ENCODE data around the gene CALM1. TPM values are rescaled to one million over a fixed set of nuclear protein-coding genes. Genes with fewer than 3 reads are reported as not detected.
A peak's percentile ranks its signal among the peaks of the same experiment; 100 is the strongest.

The CALM1 gene
- total RNA-seq, 1 experiment from 2014 or later, result 122 TPM

DNA sequence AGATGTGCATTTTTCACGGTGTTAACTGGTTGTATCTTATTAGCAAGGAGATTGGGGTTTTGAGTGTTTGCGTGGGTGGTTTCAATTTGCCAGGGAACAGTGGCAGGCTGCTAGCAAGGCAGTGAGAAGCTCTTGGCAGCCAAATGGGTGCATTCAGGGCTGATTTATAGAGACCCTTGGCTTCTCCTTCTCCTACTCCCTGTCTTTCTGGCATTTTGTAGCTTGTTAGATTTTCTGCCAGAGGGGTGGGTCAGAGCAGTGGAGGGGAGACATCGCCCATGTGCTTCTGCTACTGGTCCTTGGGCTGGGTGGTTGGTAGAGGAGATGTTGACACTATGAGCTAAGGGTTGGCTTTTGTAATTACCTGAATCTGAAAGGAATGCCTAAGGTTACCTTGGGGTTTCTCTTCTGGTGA is 9.6 kb downstream of the CALM1 start:
- intact Hi-C loops (cut with micrococcal nuclease), result no loop called here

DNA sequence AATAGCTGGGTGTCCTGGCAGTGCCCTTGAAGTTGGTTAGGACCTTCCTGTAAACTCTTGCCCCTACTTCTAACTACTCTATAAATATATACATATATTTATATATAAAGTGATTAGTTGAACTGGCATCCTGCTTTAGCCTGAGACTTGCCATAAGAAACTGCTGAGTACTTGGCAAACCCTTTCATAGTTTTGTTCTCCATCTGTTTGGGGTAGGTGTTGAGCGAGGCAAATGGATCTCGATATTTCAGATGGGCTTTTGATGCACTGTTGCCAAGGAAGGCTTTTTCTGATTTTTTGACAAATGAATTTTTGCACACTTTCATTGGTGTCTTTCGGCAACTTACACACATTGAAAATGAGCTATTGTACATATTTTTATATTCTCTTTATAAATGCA is 10.4 kb downstream of the CALM1 start:
- no peaks in the 10 kb centered on the region for H3K9me3 Mint-ChIP-seq (ENCODE audit: unreplicated experiment)
- H3K4me1 Mint-ChIP-seq (ENCODE audit: insufficient read depth, unreplicated experiment), result peaks cover 6% of the 10 kb centered on the region
- POLR2A ChIA-PET, result interaction anchor here (0.9 to 1.1 kb wide), 2 partner anchors 10 to 12 kb away, joined by 3 read pairs; partner anchors contain the start of gene CALM1
- intact Hi-C loops (cut with micrococcal nuclease), result no loop called here
- no peak overlapping the region for H3K27ac Mint-ChIP-seq (ENCODE audit: low read depth, unreplicated experiment)
- no peak for DNase-seq (ENCODE audit: unreplicated experiment)
- no TSS peak for BruUV-seq (replicated peaks)
- H3K27me3 Mint-ChIP-seq (ENCODE audit: insufficient read depth, unreplicated experiment), result no peaks in the 10 kb centered on the region
- peaks cover 40% of the 10 kb centered on the region for H3K36me3 Mint-ChIP-seq (ENCODE audit: insufficient read depth, unreplicated experiment)
- H3K4me3 Mint-ChIP-seq (ENCODE audit: unreplicated experiment), result no peak overlapping the region
- CTCF ChIA-PET, result interaction anchor here (0.6 to 10.0 kb wide), 3 partner anchors 17 to 293 kb away, joined by 3 to 158 read pairs (median 3); no protein-coding TSS in a partner anchor
- TF ChIP-seq, protein P1, sequence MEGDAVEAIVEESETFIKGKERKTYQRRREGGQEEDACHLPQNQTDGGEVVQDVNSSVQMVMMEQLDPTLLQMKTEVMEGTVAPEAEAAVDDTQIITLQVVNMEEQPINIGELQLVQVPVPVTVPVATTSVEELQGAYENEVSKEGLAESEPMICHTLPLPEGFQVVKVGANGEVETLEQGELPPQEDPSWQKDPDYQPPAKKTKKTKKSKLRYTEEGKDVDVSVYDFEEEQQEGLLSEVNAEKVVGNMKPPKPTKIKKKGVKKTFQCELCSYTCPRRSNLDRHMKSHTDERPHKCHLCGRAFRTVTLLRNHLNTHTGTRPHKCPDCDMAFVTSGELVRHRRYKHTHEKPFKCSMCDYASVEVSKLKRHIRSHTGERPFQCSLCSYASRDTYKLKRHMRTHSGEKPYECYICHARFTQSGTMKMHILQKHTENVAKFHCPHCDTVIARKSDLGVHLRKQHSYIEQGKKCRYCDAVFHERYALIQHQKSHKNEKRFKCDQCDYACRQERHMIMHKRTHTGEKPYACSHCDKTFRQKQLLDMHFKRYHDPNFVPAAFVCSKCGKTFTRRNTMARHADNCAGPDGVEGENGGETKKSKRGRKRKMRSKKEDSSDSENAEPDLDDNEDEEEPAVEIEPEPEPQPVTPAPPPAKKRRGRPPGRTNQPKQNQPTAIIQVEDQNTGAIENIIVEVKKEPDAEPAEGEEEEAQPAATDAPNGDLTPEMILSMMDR (IDR thresholded peaks at IDR 0.05; ENCODE audit: unreplicated experiment), result no peak

More for the DNA sequence above, 9.6 kb downstream of the CALM1 start:
- CTCF ChIA-PET, result interaction anchor here (0.5 to 10.0 kb wide), 2 partner anchors 24 to 294 kb away, joined by 4 to 158 read pairs; no protein-coding TSS in a partner anchor
- POLR2A ChIA-PET, result interaction anchor here (0.8 kb wide), 1 partner anchor 10 kb away, joined by 3 read pairs; no protein-coding TSS in a partner anchor
- no TSS peak for BruUV-seq (replicated peaks)
- Mint-ChIP-seq H3K36me3 (ENCODE audit: insufficient read depth, unreplicated experiment) (peaks cover 48% of the 10 kb centered on the region), H3K9me3 (ENCODE audit: unreplicated experiment) (no peaks in the 10 kb centered on the region), H3K27me3 (ENCODE audit: insufficient read depth, unreplicated experiment) (no peaks in the 10 kb centered on the region), H3K4me1 (ENCODE audit: insufficient read depth, unreplicated experiment) (peaks cover 11% of the 10 kb centered on the region), H3K27ac (ENCODE audit: low read depth, unreplicated experiment) (no peak overlapping the region), H3K4me3 (ENCODE audit: unreplicated experiment) (no peak overlapping the region)
- no peak for DNase-seq (ENCODE audit: unreplicated experiment)
- TF ChIP-seq, protein P1 (IDR thresholded peaks at IDR 0.05; ENCODE audit: unreplicated experiment), result no peak

DNA sequence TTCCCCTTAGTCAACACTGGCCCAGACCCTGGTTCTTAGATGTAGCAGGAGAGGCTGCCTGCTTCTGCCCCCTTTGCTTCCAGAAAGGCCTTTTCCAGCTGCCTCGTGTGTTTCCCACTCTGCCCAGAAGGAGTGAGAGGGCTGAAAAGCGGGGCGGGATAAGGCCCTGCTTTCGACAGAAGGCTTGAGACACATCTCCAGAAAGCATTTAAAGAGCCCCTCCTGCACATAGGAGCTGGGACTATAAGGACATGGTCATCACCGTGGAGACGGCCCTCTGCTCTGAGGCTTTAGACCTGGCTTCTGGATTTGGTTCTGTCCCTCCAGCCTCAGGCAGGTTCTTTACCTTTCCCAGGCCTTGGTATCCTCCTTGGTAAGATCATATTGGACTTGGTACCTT is 11.9 kb downstream of the CALM1 start:
- Mint-ChIP-seq H3K27ac (ENCODE audit: low read depth, unreplicated experiment) (peak overlapping the region; percentile 49), H3K36me3 (ENCODE audit: insufficient read depth, unreplicated experiment) (peaks cover 25% of the 10 kb centered on the region), H3K4me1 (ENCODE audit: insufficient read depth, unreplicated experiment) (peaks cover 6% of the 10 kb centered on the region), H3K4me3 (ENCODE audit: unreplicated experiment) (no peak overlapping the region), H3K27me3 (ENCODE audit: insufficient read depth, unreplicated experiment) (no peaks in the 10 kb centered on the region), H3K9me3 (ENCODE audit: unreplicated experiment) (no peaks in the 10 kb centered on the region)
- intact Hi-C loops (cut with micrococcal nuclease), result no loop called here
- CTCF ChIA-PET, result interaction anchor here (0.6 to 1.4 kb wide), 6 partner anchors 9 to 288 kb away, joined by 3 to 6 read pairs (median 4); no protein-coding TSS in a partner anchor
- POLR2A ChIA-PET, result interaction anchor here (1.2 to 1.5 kb wide), 2 partner anchors 12 to 43 kb away, joined by 3 to 6 read pairs; partner anchors contain the start of gene CALM1
- no peak for DNase-seq (ENCODE audit: unreplicated experiment)
- BruUV-seq (replicated peaks), result no TSS peak
- TF ChIP-seq, protein P1 (IDR thresholded peaks at IDR 0.05; ENCODE audit: unreplicated experiment), result no peak

DNA sequence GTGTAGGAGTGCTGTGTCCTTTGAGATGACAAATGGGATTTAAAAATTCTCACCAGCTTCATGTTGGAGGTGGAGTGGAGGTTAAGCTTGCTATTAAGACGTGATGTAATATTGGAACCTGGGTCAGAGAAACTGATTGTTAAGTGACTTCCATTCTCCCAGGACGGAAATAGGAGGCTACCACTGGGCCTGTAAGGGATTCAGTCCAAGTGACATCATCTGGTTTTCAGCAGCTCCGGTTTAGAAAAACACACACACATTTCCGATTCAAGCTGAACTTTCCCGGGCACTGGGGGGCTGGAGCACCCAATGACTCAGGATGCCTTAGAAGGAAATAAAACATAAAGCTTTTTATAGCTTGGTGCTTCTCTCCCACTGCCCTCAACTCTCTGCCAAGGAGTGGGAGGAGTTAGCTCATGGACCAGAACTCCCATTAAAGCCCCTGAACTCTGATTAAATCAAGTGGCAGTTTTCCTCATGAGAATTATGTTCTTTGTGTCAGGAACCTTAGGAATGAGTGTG is 12.4 kb downstream of the CALM1 start:
- peaks cover 19% of the 10 kb centered on the region for H3K36me3 Mint-ChIP-seq (ENCODE audit: insufficient read depth, unreplicated experiment)
- no TSS peak for BruUV-seq (replicated peaks)
- H3K27ac Mint-ChIP-seq (ENCODE audit: low read depth, unreplicated experiment), result peak overlapping the region; percentile 49
- peak; percentile 77 for DNase-seq (ENCODE audit: unreplicated experiment)
- H3K27me3 Mint-ChIP-seq (ENCODE audit: insufficient read depth, unreplicated experiment), result no peaks in the 10 kb centered on the region
- POLR2A ChIA-PET, result interaction anchor here (1.5 kb wide), 1 partner anchor 12 kb away, joined by 6 read pairs; the partner anchor contains the start of gene CALM1
- peaks cover 6% of the 10 kb centered on the region for H3K4me1 Mint-ChIP-seq (ENCODE audit: insufficient read depth, unreplicated experiment)
- no peaks in the 10 kb centered on the region for H3K9me3 Mint-ChIP-seq (ENCODE audit: unreplicated experiment)
- no peak overlapping the region for H3K4me3 Mint-ChIP-seq (ENCODE audit: unreplicated experiment)
- CTCF ChIA-PET, result interaction anchor here (1.0 to 1.4 kb wide), 3 partner anchors 9 to 288 kb away, joined by 3 to 6 read pairs (median 5); no protein-coding TSS in a partner anchor
- intact Hi-C loops (cut with micrococcal nuclease), result no loop called here
- TF ChIP-seq, protein P1 (IDR thresholded peaks at IDR 0.05; ENCODE audit: unreplicated experiment), result no peak

Measured in MCF 10A (cell line).